Esophagus muscularis mucosa (tissue), 4 donors: ENCODE measurements around the gene ERN2. TPM values are rescaled to one million over a fixed set of nuclear protein-coding genes. Genes with fewer than 3 reads are reported as not detected.

Experiments
- DNase-seq: peaks from one replicate; pipeline ENCODE4 v3.0.0-alpha.2; 2017; ENCODE audit errors: extremely low spot score
- H3K27ac ChIP-seq, 4 donors: fragments of 200-600 bp; sonication (generic); replicated peaks in 1 of 4; 1 replicate in 3 of 4; 2 replicates in 1 of 4; pipeline ENCODE4 v1.5.1; 2016 to 2019; ENCODE audit warnings: mild to moderate bottlenecking in 1 of 4
- H3K27me3 ChIP-seq, 4 donors: fragments of 200-600 bp; sonication (generic); one replicate each; pipeline versions ENCODE4 v1.5.1 to v1.6.0; 2016 to 2019
- H3K36me3 ChIP-seq, 4 donors: fragments of 200-600 bp; sonication (generic); one replicate each; pipeline ENCODE4 v1.5.1; 2016 to 2019
- H3K4me1 ChIP-seq, 4 donors: fragments of 200-600 bp; sonication (generic); one replicate each; pipeline ENCODE4 v1.5.1; 2016 to 2019
- H3K4me3 ChIP-seq, 4 donors: fragments of 200-600 bp; sonication (generic); 1 replicate in 2 of 4; 2 replicates in 2 of 4; pipeline ENCODE4 v1.5.1; 2016 to 2019; ENCODE audit warnings: mild to moderate bottlenecking in 4 of 4, moderate library complexity in 1 of 4
- H3K9me3 ChIP-seq, 4 donors: fragments of 200-600 bp; sonication (generic); 1 replicate in 3 of 4; 2 replicates in 1 of 4; pipeline ENCODE4 v1.5.1; 2016 to 2019
- EP300 ChIP-seq: sonication (generic); formaldehyde crosslinking; IDR thresholded peaks from one replicate; pipeline ENCODE4 v1.6.1; 2017; ENCODE audit warnings: antibody characterized with exemption
- POLR2A ChIP-seq: fragments of 450-650 bp; IDR thresholded peaks from one replicate; pipeline ENCODE4 v1.6.1; 2017; ENCODE audit warnings: antibody characterized with exemption, moderate library complexity, mild to moderate bottlenecking, low read depth
- POLR2AphosphoS5 ChIP-seq, 2 donors: sonication (generic); formaldehyde crosslinking; IDR thresholded peaks; one replicate each; pipeline ENCODE4 v1.6.1; 2017; ENCODE audit warnings: antibody characterized with exemption in 2 of 2
- WGBS: methylation state at CpG from one replicate; pipeline ENCODE4 v1.1.5; 2018; 5-methylcytosine and 5-hydroxymethylcytosine counted together
- intact Hi-C: fragments of 100-400 bp; cut with DNase I; formaldehyde crosslinking; loops from one replicate; pipeline ENCODE4 v1.15.1; 2023
- total RNA-seq, 4 donors: library from RNA; depleted of rRNA; stranded (reverse); fragments of >200 nt; gene quantifications; one replicate each; pipeline versions ENCODE4 v1.1.0 to v1.2.1, GENCODE V29; 2016
- TF ChIP-seq, protein P1 (sequence below), 3 experiments: fragments of 200-600 bp in 2 of 3; fragments of 450-650 bp in 1 of 3; sonication (generic) in 2 of 3; IDR thresholded peaks; one replicate each; pipeline ENCODE4 v1.5.1; 2017 to 2019; ENCODE audit warnings: antibody characterized with exemption in 3 of 3, mild to moderate bottlenecking in 2 of 3, moderate library complexity in 1 of 3

Gene ERN2
- total RNA-seq, 4 donors from 2014 or later, result 0.11 TPM; not detected in 3

DNA sequence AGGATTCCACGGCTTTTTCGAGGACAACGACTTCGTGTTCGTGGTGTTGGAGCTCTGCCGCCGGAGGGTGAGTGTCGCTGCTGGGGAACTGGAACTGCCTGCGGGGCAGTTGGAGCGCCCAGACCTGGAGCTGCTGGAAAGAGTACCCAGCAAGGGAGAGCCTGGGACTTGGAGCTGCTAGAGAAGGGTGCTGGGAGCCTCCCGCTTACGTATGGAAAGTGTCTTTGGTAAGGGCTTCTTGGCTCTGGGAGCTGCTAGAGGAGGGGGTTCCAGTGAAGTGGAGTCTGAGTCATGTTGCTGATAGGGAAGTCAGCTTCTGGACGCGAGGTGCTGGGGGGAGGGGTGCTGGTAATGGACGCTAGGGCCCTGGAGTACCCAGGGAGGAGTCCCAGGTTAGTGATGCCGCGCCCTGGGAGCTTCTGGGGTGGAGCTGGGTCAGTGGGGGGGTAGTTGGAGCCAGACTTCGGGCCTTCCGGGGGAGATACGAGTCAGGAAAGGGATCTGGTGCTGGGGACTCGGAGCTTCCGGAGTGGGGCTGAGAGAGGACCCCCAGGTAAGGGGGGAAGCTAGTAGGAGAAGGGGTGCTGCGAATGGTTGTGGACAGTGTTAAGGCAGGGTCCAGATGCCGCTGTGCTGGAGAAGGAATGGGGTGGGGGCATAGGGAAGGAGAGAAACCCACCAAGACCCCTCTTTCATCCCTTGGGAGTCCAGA, 33.6 kb downstream of the ERN2 start:
- WGBS, result 8% methylated on average over 22 of the region's 24 CpGs
- DNase-seq, result no peak
- no peak overlapping the region for H3K27ac ChIP-seq
- H3K36me3 ChIP-seq, result peaks cover 0 to 47% (median 26%) of the 10 kb centered on the region in 4 donors
- peaks cover 12 to 21% (median 18%) of the 10 kb centered on the region in 4 donors for H3K4me1 ChIP-seq
- H3K4me3 ChIP-seq, result peak overlapping the region; percentile 52 to 61 (median 58)
- H3K9me3 ChIP-seq, result no peaks in the 10 kb centered on the region
- no peaks in the 10 kb centered on the region for H3K27me3 ChIP-seq
- TF ChIP-seq POLR2A, result no peak
- TF ChIP-seq POLR2AphosphoS5 (IDR thresholded peaks at IDR 0.05), result no peak
- no peak for TF ChIP-seq EP300
- TF ChIP-seq, protein P1, sequence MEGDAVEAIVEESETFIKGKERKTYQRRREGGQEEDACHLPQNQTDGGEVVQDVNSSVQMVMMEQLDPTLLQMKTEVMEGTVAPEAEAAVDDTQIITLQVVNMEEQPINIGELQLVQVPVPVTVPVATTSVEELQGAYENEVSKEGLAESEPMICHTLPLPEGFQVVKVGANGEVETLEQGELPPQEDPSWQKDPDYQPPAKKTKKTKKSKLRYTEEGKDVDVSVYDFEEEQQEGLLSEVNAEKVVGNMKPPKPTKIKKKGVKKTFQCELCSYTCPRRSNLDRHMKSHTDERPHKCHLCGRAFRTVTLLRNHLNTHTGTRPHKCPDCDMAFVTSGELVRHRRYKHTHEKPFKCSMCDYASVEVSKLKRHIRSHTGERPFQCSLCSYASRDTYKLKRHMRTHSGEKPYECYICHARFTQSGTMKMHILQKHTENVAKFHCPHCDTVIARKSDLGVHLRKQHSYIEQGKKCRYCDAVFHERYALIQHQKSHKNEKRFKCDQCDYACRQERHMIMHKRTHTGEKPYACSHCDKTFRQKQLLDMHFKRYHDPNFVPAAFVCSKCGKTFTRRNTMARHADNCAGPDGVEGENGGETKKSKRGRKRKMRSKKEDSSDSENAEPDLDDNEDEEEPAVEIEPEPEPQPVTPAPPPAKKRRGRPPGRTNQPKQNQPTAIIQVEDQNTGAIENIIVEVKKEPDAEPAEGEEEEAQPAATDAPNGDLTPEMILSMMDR (IDR thresholded peaks at IDR 0.05), result no peak
- intact Hi-C loops, result no loop called here

DNA sequence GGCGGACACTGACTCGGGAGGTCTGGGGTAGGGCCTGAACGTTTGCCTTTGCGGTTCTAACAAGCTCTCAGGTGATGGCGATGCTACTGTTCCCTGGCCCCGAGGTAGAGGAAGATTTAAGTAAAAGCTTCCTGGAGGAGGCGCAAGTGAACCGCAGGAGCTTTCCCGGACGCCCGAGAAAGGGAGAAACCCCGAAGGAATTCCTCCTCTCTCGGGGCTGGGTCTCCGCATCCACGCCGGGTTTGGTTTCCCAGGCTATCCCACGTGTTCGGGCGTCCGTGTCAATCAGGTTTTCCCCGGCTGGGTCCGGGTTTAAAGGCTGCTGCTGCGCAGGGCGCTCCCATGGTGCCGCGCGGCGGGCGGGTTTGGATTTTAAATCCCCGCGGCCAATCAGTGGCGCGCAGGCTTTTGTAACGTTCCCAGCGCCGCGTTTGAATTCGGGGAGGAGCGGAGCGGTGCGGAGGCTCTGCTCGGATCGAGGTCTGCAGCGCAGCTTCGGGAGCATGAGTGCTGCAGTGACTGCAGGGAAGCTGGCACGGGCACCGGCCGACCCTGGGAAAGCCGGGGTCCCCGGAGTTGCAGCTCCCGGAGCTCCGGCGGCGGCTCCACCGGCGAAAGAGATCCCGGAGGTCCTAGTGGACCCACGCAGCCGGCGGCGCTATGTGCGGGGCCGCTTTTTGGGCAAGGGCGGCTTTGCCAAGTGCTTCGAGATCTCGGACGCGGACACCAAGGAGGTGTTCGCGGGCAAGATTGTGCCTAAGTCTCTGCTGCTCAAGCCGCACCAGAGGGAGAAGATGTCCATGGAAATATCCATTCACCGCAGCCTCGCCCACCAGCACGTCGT, 34.4 kb downstream of the ERN2 start, which contains the start of gene PLK1:
PLK1 (plus strand) TSS at position 460 of the 844 bp plus-strand sequence; CDS start at position 504, 44 bp downstream.
- DNase-seq, result no peak
- intact Hi-C loops, result no loop called here
- TF ChIP-seq EP300 (no peak), POLR2A (no peak), POLR2AphosphoS5 (IDR thresholded peaks at IDR 0.05) (peak in 1 of 2 donors; percentile 64)
- TF ChIP-seq, protein P1 (IDR thresholded peaks at IDR 0.05), result peak; percentile 21 to 36 (median 35)
- Histone ChIP-seq H3K9me3 (no peaks in the 10 kb centered on the region), H3K4me1 (peaks cover 12 to 21% (median 18%) of the 10 kb centered on the region in 4 donors), H3K27ac (peak within 1 kb of the TSS in 1 of 4 donors; percentile 13), H3K27me3 (no peaks in the 10 kb centered on the region), H3K4me3 (peak within 1 kb of the TSS; percentile 52 to 61 (median 58)), H3K36me3 (peaks cover 0 to 47% (median 23%) of the 10 kb centered on the region in 4 donors)
- 4% methylated on average over 23 of the region's 75 CpGs for WGBS

DNA sequence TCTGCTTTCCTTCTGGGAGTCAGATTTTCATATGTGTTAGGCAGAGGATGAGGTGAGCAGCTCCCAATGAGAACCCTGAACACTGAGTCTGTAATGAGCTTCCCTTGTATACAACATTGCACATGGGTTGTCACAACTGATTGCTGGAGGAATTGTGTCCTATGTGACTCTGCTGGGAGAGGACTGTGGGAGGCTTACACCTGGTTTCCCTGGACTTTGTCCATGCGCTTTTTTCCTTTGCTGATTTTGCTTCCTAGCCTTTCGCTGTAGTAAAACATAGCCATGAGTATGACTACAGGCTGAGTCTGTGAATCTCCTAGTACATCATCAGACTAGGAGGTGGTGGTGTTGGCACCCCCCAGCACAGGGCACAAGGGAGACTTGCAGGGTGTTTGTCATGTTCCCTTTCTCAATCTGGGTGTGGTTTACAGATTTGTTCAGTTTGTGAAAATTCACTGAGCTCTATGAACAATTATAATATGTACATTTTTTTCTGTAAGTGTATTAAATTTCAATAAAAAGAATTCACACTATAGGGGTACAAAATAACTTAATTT, 36.0 kb downstream of the ERN2 start:
- peaks cover 0 to 50% (median 26%) of the 10 kb centered on the region in 4 donors for H3K36me3 ChIP-seq
- no peak overlapping the region for H3K27ac ChIP-seq
- peaks cover 12 to 21% (median 18%) of the 10 kb centered on the region in 4 donors for H3K4me1 ChIP-seq
- WGBS, result 97% methylated on average over 2 of the region's 2 CpGs
- H3K27me3 ChIP-seq, result no peaks in the 10 kb centered on the region
- H3K4me3 ChIP-seq, result no peak overlapping the region
- TF ChIP-seq EP300 (no peak), POLR2A (no peak), POLR2AphosphoS5 (IDR thresholded peaks at IDR 0.05) (no peak)
- TF ChIP-seq, protein P1 (IDR thresholded peaks at IDR 0.05), result no peak
- no peak for DNase-seq
- H3K9me3 ChIP-seq, result no peaks in the 10 kb centered on the region
- intact Hi-C loops, result no loop called here

DNA sequence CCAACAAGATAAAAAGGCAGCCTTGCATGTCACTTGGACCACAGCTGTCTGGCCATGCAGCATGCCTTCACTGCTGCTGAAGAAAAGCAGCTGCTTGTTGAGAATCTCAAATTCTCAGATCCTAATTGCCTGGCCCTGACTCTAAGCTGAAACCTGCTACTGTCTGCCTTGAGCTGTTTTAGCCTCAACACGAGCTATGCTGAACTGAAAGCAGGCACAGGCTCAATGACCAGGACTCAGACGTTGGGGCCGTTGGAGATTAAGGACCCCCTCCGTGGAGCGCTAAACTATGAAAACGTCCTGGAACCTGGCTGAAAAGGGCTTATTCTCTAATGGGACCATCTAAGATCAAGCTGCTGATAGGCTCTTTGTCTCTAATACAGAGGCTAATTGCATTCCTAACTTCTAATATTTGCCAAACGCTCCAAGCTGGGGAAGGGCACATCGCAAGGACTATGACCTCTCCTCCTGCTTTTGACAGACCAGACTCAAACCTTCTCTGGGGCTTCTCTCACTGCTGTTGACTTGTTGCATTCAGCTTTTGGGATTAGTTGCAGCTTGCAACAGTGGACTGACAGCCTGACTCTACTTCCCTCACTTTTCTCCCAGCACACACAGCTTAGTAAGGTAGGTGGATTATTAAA, 38.9 kb downstream of the ERN2 start:
- no peak for TF ChIP-seq POLR2AphosphoS5 (IDR thresholded peaks at IDR 0.05)
- no peak for TF ChIP-seq POLR2A
- TF ChIP-seq, protein P1 (IDR thresholded peaks at IDR 0.05), result no peak
- no peak for TF ChIP-seq EP300
- Histone ChIP-seq H3K4me1 (peaks cover 8 to 13% (median 11%) of the 10 kb centered on the region in 4 donors), H3K27me3 (no peaks in the 10 kb centered on the region), H3K27ac (no peak overlapping the region), H3K9me3 (no peaks in the 10 kb centered on the region), H3K4me3 (no peak overlapping the region), H3K36me3 (peaks cover 4 to 58% (median 36%) of the 10 kb centered on the region in 4 donors)
- no peak for DNase-seq
- 74% methylated on average over 8 of the region's 8 CpGs for WGBS
- intact Hi-C loops, result no loop called here
